HG02642 (cell line): ENCODE measurements around the gene BMPER.

Source experiments
- ATAC-seq: cut with Tn5 transposase; IDR thresholded peaks from one replicate; pipeline ENCODE4 v1.9.1; 2021; ENCODE audit warnings: mild to moderate bottlenecking; ENCODE audit not compliant: unreplicated experiment, poor library complexity

BMPER gene

GRCh38 chr7:34198231-34198641 lies 292.9 kb downstream of the BMPER start:
- no peak for ATAC-seq
